Measurements from ENCODE around the gene ME2.

The ME2 gene

DNA sequence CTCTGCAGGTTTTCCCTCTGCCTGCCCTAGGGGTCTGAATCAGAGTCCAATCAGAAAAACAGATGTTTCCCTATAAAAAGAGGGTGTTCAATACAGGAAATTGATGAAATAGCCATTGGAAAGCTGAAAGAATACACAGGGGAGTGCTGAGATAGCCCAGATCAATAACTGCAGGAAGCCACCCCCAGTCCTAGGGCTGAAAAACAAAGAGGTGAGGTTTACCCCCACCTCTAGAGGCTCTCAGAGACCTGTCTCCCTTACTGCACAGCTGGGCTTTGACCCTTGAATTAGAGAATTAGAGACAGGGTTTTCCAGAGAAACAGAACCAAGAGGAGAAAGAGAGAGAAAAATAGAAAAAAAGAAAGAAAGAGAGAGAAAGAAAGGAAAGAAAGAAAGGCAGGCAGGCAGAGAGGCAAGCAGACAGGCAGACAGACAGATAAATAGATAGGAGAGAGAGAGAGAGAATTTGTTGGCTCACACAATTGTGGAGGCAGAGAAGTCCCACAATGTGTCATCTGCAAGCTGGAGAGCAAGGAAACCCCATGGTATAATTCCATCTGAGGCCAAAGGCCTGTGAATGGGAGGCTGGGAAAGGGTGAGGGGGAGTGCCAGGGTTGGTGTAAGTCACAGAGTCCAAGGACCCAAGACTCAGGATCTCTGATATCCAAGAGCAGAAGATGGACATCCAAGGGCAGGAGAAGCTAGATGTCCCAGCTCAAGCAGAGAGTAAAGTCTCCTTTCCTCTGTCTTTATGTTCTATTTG, 18.9 kb upstream of the ME2 start:
- no peak for DNase-seq (ENCODE audit: low read depth)
- no peak overlapping the region for H3K4me3 ChIP-seq (ENCODE audit: control insufficient read depth, low read depth, low read length)
- no peak for TF ChIP-seq CTCF (conservative IDR thresholded peaks at IDR 0.05; ENCODE audit: control insufficient read depth, insufficient read depth, low read depth, low read length)

GRCh38 chr18:50861617-50862016, 17.3 kb upstream of the ME2 start:
- no peak for DNase-seq (ENCODE audit: low read depth)
- no peak overlapping the region for H3K4me3 ChIP-seq (ENCODE audit: control insufficient read depth, low read depth, low read length)
- TF ChIP-seq CTCF (conservative IDR thresholded peaks at IDR 0.05; ENCODE audit: control insufficient read depth, insufficient read depth, low read depth, low read length): no peak

DNA sequence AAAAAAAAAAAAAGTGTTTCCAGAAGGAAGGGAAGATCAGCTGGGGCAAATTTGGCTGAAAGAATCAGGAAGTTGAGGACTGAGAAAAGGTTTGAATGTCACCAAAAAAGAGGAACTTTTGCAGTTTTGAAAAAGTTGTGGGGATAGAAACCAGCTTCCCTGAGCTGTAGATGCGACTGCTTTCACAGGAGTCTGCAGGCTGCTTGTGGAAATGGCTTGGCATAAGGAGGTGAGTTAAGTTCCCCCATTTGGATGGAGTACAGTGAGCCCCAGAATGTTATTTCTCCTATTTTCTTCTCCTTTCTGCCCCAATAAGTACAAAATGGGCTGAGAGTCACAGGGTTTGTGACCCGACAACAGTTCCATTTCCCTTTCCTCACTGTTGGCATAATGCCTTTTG, 16.5 kb upstream of the ME2 start:
- no peak for TF ChIP-seq CTCF (conservative IDR thresholded peaks at IDR 0.05; ENCODE audit: control insufficient read depth, insufficient read depth, low read depth, low read length)

DNA sequence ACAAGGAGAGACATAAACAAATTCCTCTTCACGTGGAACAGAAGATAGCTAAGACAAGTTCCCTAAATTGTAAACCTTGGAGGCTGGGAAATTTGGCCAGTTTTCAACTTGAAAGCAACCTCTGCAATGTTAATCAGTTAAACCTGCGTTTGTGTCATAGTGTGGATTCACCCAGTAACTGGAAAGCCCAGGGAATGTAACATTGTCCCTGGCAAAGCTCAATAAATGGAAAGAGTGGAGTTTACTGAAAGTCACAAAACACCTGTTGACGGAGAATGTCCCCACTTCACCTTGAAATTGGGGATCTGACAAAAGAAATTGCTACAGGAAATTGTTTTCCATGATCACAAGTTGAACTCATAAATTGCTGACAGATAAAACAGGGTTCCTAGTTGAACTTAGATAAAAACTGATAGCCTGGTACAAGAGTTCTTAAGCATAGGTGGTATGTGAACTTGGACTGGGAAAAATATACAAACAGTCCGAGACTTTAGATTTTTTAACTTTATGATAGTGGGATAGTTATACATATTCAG, 15.0 kb upstream of the ME2 start:
- H3K4me3 ChIP-seq (ENCODE audit: control insufficient read depth, low read depth, low read length): no peak overlapping the region
- TF ChIP-seq CTCF (conservative IDR thresholded peaks at IDR 0.05; ENCODE audit: control insufficient read depth, insufficient read depth, low read depth, low read length): no peak
- DNase-seq (ENCODE audit: low read depth): no peak

More for the DNA sequence above, 16.5 kb upstream of the ME2 start:
- H3K4me3 ChIP-seq (ENCODE audit: control insufficient read depth, low read depth, low read length): no peak overlapping the region
- no peak for DNase-seq (ENCODE audit: low read depth)

- H3K4me3 ChIP-seq (ENCODE audit: control insufficient read depth, low read depth, low read length): no peak overlapping the region
- DNase-seq (ENCODE audit: low read depth): peak; percentile 30
- TF ChIP-seq CTCF (conservative IDR thresholded peaks at IDR 0.05; ENCODE audit: control insufficient read depth, insufficient read depth, low read depth, low read length): peak; percentile 24
Observed at GRCh38 chr18:50866765-50867164, 12.2 kb upstream of the ME2 start.

GRCh38 chr18:50869150-50869549, 9.8 kb upstream of the ME2 start:
- no peak overlapping the region for H3K4me3 ChIP-seq (ENCODE audit: control insufficient read depth, low read depth, low read length)
- DNase-seq (ENCODE audit: low read depth): no peak
- no peak for TF ChIP-seq CTCF (conservative IDR thresholded peaks at IDR 0.05; ENCODE audit: control insufficient read depth, insufficient read depth, low read depth, low read length)

Data from fibroblast of mammary gland (primary cell).